ENCODE data around the gene ERBB4. TPM values are rescaled to one million over a fixed set of nuclear protein-coding genes. Genes with fewer than 3 reads are reported as not detected.

ERBB4 gene
- polyA plus RNA-seq, 1 of the 3 experiments (the other 2 are of a cell fraction) = 0.05 TPM

DNA sequence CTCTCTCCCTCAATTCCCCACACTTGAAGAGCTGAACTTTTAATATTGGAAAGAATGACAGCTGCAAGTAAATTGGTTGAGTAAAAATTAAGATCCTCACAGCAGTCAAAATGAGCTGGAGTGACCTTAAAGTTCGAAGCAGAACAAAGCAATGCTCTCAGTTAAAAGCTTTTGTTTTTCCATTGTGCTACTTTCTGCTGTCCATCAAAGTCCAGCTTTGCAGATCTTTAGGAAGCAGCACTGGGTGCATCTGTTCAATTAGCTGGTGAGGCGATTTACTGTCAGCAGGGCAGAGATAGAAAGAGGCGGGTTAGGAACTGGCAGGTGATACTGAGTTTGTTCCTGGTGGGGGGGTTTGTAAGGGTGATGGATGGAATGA, 1147.4 kb downstream of the ERBB4 start:
- H3K79me2 ChIP-seq (ENCODE audit: insufficient read depth) = no peaks in the 10 kb centered on the region
- no peak overlapping the region for H3K4me2 ChIP-seq
- no peaks in the 10 kb centered on the region for H3K9me3 ChIP-seq
- no peak overlapping the region for H3K9ac ChIP-seq
- no peaks in the 10 kb centered on the region for H3K27me3 ChIP-seq (ENCODE audit: insufficient read depth)
- H3K9me2 ChIP-seq = no peaks in the 10 kb centered on the region
- no peaks in the 10 kb centered on the region for H3K36me3 ChIP-seq (replicated peaks in 1 of 2; ENCODE audit: control insufficient read depth in 1 of 2, insufficient read depth in 2 of 2, low read length in 1 of 2)
- 60% methylated on average over 3 of the region's 3 CpGs for WGBS (ENCODE audit: low lambda C conversion rate)
- DNase-seq = peak; percentile 8
- TF ChIP-seq JUND (IDR thresholded peaks at IDR 0.05) (no peak), MAX (IDR thresholded peaks at IDR 0.05; ENCODE audit: low read depth) (no peak), RCOR1 (IDR thresholded peaks at IDR 0.05; ENCODE audit: low read length) (no peak), FOXJ3 (CRISPR knock-in tag; IDR thresholded peaks at IDR 0.05) (no peak), TCF12 (IDR thresholded peaks at IDR 0.05) (no peak), RAD21 (IDR thresholded peaks at IDR 0.05; ENCODE audit: low read length) (no peak), RFX5 (IDR thresholded peaks at IDR 0.05; ENCODE audit: low read length) (no peak), GATA2 (CRISPR knock-in tag; IDR thresholded peaks at IDR 0.05) (no peak), MXI1 (IDR thresholded peaks at IDR 0.05; ENCODE audit: low read depth, low read length) (no peak), ZBTB33 (IDR thresholded peaks at IDR 0.05; ENCODE audit: borderline replicate concordance, low read depth) (no peak), GABPA (IDR thresholded peaks at IDR 0.05; ENCODE audit: low read depth) (no peak), NFIC (IDR thresholded peaks at IDR 0.05; ENCODE audit: borderline replicate concordance) (no peak), TAF1 (IDR thresholded peaks at IDR 0.05; ENCODE audit: borderline replicate concordance, low read depth, low read length) (no peak), EZH2phosphoT487 (IDR thresholded peaks at IDR 0.05; ENCODE audit: borderline replicate concordance, low read depth) (no peak), FOSL2 (IDR thresholded peaks at IDR 0.05; ENCODE audit: borderline replicate concordance, low read depth) (no peak)
- TF ChIP-seq, protein P1, sequence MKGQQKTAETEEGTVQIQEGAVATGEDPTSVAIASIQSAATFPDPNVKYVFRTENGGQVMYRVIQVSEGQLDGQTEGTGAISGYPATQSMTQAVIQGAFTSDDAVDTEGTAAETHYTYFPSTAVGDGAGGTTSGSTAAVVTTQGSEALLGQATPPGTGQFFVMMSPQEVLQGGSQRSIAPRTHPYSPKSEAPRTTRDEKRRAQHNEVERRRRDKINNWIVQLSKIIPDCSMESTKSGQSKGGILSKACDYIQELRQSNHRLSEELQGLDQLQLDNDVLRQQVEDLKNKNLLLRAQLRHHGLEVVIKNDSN (IDR thresholded peaks at IDR 0.05; ENCODE audit: borderline replicate concordance, low read depth) = no peak
- H4K20me1 ChIP-seq (ENCODE audit: insufficient read depth) = no peaks in the 10 kb centered on the region
- no peak overlapping the region for H2AFZ ChIP-seq (ENCODE audit: low read depth)
- H3F3A ChIP-seq (replicated peaks; ENCODE audit: insufficient read depth) = no peaks in the 10 kb centered on the region
- no peak overlapping the region for H3K4me3 ChIP-seq (ENCODE audit: low read depth in 2 of 2, low read length in 1 of 2)
- POLR2A ChIA-PET = no interaction called here
- peaks cover 0 to 3% of the 10 kb centered on the region in 2 experiments; a peak in 2 of 4 replicates for H3K4me1 ChIP-seq (ENCODE audit: control insufficient read depth in 1 of 2, insufficient read depth in 2 of 2, low read depth in 1 of 2, low read length in 1 of 2)
- H3K27ac ChIP-seq (ENCODE audit: low read depth in 2 of 2, low read length in 1 of 2) = no peak overlapping the region
- CTCF ChIA-PET = interaction anchor here (1.1 kb wide), 2 partner anchors 9 to 11 kb away, joined by 3 to 5 read pairs; no protein-coding TSS in a partner anchor

All from SK-N-SH (cell line).